ENCODE data around the gene NMNAT3. TPM values are rescaled to one million over a fixed set of nuclear protein-coding genes. Genes with fewer than 3 reads are reported as not detected.
"Not testable (repeated sequence)": the region's sequence is repeated elsewhere in the genome, so short reads cannot be mapped to it uniquely, and the experiment has no call there.

The NMNAT3 gene
- total RNA-seq, 2 donors from 2014 or later = 1.2 to 1.6 TPM

DNA sequence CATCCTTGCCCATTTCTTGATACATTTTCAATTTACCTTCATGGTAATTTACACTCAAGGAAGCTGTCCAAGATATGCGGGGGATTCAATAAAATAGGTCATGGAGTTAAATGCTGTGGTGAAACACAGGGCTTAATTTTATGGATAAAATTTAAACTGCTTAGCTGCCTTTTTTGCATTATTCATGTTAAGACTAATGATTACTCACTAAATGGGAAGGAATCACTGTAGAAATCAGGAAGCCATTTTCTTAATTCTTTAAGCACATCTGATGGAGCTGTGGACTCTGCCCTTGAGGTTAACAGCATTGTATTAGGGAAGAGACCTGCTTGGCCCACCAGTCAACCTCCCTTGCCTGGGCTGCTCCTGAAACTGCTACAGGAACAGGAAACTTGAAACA lies 75.8 kb downstream of the NMNAT3 start:
- Histone ChIP-seq H3K9ac (ENCODE audit: extremely low read depth, low read length, poor library complexity, severe bottlenecking) (no peak overlapping the region), H3K27me3 (ENCODE audit: control insufficient read depth, insufficient read depth, low read length, poor library complexity, severe bottlenecking) (no peaks in the 10 kb centered on the region), H3K36me3 (ENCODE audit: control insufficient read depth, insufficient read depth, low read length) (no peaks in the 10 kb centered on the region), H3K9me3 (ENCODE audit: control insufficient read depth, low read length) (no peaks in the 10 kb centered on the region), H3K4me1 (ENCODE audit: control insufficient read depth, insufficient read depth, low read length) (no peaks in the 10 kb centered on the region), H3K27ac (ENCODE audit: low read depth, low read length) (no peak overlapping the region), H3K4me3 (ENCODE audit: low read length) (no peak overlapping the region)
- Mint-ChIP-seq H3K9me3 (no peaks in the 10 kb centered on the region), H3K27me3 (ENCODE audit: insufficient read depth) (no peaks in the 10 kb centered on the region), H3K4me1 (no peaks in the 10 kb centered on the region), H3K36me3 (ENCODE audit: low read depth) (no peaks in the 10 kb centered on the region), H3K4me3 (no peak overlapping the region), H3K27ac (no peak overlapping the region)
- TF ChIP-seq, protein P1, sequence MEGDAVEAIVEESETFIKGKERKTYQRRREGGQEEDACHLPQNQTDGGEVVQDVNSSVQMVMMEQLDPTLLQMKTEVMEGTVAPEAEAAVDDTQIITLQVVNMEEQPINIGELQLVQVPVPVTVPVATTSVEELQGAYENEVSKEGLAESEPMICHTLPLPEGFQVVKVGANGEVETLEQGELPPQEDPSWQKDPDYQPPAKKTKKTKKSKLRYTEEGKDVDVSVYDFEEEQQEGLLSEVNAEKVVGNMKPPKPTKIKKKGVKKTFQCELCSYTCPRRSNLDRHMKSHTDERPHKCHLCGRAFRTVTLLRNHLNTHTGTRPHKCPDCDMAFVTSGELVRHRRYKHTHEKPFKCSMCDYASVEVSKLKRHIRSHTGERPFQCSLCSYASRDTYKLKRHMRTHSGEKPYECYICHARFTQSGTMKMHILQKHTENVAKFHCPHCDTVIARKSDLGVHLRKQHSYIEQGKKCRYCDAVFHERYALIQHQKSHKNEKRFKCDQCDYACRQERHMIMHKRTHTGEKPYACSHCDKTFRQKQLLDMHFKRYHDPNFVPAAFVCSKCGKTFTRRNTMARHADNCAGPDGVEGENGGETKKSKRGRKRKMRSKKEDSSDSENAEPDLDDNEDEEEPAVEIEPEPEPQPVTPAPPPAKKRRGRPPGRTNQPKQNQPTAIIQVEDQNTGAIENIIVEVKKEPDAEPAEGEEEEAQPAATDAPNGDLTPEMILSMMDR (conservative IDR thresholded peaks at IDR 0.05) = no peak
- WGBS, 2 experiments (ENCODE audit: insufficient coverage in 1 of 2, insufficient read length in 1 of 2) = 83 to 100% methylated on average over 1 of the region's 1 CpG
- DNase-seq = no peak

DNA sequence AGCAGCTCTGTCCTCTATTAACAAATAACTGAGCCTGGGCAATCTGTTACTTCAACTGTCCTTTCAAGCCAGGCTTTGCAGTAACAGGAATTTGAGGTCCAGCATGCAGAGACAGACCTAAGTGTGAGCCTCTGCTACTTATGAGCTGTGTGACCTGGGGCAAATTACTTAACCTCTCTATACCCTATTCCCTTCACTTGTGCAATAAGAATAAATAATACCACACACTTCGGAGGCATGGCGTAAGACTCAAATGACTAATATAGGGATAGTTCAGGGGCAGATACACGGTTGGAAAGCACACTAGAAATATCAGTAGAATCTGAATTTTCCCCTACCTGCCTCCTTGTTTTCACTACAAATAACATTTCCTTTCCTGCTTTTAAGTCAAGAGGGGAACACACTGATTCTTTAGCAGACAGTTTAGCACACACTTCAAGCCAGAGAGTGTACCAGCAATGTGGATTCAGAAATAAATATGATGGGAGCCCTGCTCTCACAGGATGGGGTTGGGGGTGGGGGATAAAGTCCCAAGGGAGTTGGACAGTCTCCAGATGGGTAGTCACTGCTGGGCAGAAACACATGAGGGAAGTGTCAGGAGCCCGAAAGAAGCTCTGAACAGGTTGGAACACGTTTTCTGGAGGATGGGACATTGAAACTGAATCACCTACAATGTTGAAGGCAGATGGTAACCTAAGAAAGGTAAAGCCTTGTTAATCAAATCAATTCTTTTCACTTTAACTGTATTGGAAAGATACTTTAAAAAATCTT lies 76.4 kb downstream of the NMNAT3 start:
- Histone ChIP-seq H3K27ac (ENCODE audit: low read depth, low read length) (no peak overlapping the region), H3K4me3 (ENCODE audit: low read length) (no peak overlapping the region), H3K27me3 (ENCODE audit: control insufficient read depth, insufficient read depth, low read length, poor library complexity, severe bottlenecking) (no peaks in the 10 kb centered on the region), H3K4me1 (ENCODE audit: control insufficient read depth, insufficient read depth, low read length) (no peaks in the 10 kb centered on the region), H3K36me3 (ENCODE audit: control insufficient read depth, insufficient read depth, low read length) (no peaks in the 10 kb centered on the region), H3K9me3 (ENCODE audit: control insufficient read depth, low read length) (no peaks in the 10 kb centered on the region), H3K9ac (ENCODE audit: extremely low read depth, low read length, poor library complexity, severe bottlenecking) (no peak overlapping the region)
- WGBS, 2 experiments (ENCODE audit: insufficient coverage in 1 of 2, insufficient read length in 1 of 2) = 87 to 91% methylated on average over 4 to 5 of the region's 5 CpGs
- Mint-ChIP-seq H3K4me1 (no peaks in the 10 kb centered on the region), H3K4me3 (no peak overlapping the region), H3K27ac (peak overlapping the region; percentile 15), H3K27me3 (ENCODE audit: insufficient read depth) (no peaks in the 10 kb centered on the region), H3K36me3 (ENCODE audit: low read depth) (no peaks in the 10 kb centered on the region), H3K9me3 (no peaks in the 10 kb centered on the region)
- TF ChIP-seq, protein P1 (conservative IDR thresholded peaks at IDR 0.05) = no peak
- DNase-seq = no peak

DNA sequence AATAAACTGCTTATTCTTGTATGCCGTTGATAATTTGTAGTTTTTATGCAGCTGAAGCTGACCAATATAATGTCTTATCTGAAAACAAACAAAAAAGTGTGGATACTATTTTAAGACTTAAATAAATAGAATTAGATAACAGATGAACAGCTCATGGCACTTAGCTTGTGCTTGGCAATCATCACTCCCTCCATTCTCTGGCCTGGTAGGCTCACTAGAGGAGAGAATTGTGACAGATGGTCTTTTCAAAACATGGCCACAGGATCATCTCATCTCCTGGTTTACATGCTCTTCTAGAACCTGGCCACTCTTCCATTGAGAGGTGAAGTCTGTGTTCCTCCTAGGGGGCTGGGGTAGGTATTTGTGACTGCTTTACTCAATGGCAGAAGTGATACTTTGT lies 79.8 kb downstream of the NMNAT3 start:
- DNase-seq = no peak
- Mint-ChIP-seq H3K4me1 (no peaks in the 10 kb centered on the region), H3K9me3 (peaks cover 14% of the 10 kb centered on the region), H3K4me3 (no peak overlapping the region), H3K36me3 (ENCODE audit: low read depth) (peaks cover 2% of the 10 kb centered on the region), H3K27ac (no peak overlapping the region), H3K27me3 (ENCODE audit: insufficient read depth) (no peaks in the 10 kb centered on the region)
- H3K4me1 ChIP-seq (ENCODE audit: control insufficient read depth, insufficient read depth, low read length) = no peaks in the 10 kb centered on the region
- 88% methylated on average over 1 of the region's 1 CpG; no CpG with 5 or more reads in 1 of the 2 experiments for WGBS, 2 experiments (ENCODE audit: insufficient coverage in 1 of 2, insufficient read length in 1 of 2)
- no peaks in the 10 kb centered on the region for H3K9me3 ChIP-seq (ENCODE audit: control insufficient read depth, low read length)
- no peaks in the 10 kb centered on the region for H3K27me3 ChIP-seq (ENCODE audit: control insufficient read depth, insufficient read depth, low read length, poor library complexity, severe bottlenecking)
- TF ChIP-seq, protein P1 (conservative IDR thresholded peaks at IDR 0.05) = no peak
- no peak overlapping the region for H3K9ac ChIP-seq (ENCODE audit: extremely low read depth, low read length, poor library complexity, severe bottlenecking)
- no peak overlapping the region for H3K4me3 ChIP-seq (ENCODE audit: low read length)
- no peak overlapping the region for H3K27ac ChIP-seq (ENCODE audit: low read depth, low read length)
- H3K36me3 ChIP-seq (ENCODE audit: control insufficient read depth, insufficient read depth, low read length) = no peaks in the 10 kb centered on the region

DNA sequence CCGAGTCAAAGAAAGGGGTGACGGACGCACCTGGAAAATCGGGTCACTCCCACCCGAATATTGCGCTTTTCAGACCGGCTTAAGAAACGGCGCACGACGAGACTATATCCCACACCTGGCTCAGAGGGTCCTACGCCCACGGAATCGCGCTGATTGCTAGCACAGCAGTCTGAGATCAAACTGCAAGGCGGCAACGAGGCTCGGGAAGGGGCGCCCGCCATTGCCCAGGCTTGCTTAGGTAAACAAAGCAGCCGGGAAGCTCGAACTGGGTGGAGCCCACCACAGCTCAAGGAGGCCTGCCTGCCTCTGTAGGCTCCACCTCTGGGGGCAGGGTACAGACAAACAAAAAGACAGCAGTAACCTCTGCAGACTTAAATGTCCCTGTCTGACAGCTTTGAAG lies 86.6 kb downstream of the NMNAT3 start:
- H3K36me3 Mint-ChIP-seq (ENCODE audit: low read depth); DNase-seq; H3K36me3 ChIP-seq (ENCODE audit: control insufficient read depth, insufficient read depth, low read length); H3K4me1 ChIP-seq (ENCODE audit: control insufficient read depth, insufficient read depth, low read length); H3K4me1 Mint-ChIP-seq; H3K4me3 ChIP-seq (ENCODE audit: low read length); H3K27ac ChIP-seq (ENCODE audit: low read depth, low read length); H3K9ac ChIP-seq (ENCODE audit: extremely low read depth, low read length, poor library complexity, severe bottlenecking); H3K27me3 ChIP-seq (ENCODE audit: control insufficient read depth, insufficient read depth, low read length, poor library complexity, severe bottlenecking); H3K9me3 ChIP-seq (ENCODE audit: control insufficient read depth, low read length); H3K27me3 Mint-ChIP-seq (ENCODE audit: insufficient read depth): not testable (repeated sequence)
- Mint-ChIP-seq H3K4me3 (peak overlapping the region; percentile 54), H3K9me3 (peaks cover 28% of the 10 kb centered on the region), H3K27ac (peak overlapping the region; percentile 87)
- 85 to 97% methylated on average over 8 to 14 of the region's 22 CpGs for WGBS, 2 experiments (ENCODE audit: insufficient coverage in 1 of 2, insufficient read length in 1 of 2)
